ENCODE measurements around the gene KLHL11.

KLHL11 gene

GRCh38 chr17:41901646-41902045 is 36.4 kb upstream of the KLHL11 start:
- in situ Hi-C loops (cut with MboI; ENCODE audit: low pct_unique_long_range_greater_than_20kb, low sequenced_read_pairs, unreplicated experiment) = no loop called here
- TF ChIP-seq, protein P1, sequence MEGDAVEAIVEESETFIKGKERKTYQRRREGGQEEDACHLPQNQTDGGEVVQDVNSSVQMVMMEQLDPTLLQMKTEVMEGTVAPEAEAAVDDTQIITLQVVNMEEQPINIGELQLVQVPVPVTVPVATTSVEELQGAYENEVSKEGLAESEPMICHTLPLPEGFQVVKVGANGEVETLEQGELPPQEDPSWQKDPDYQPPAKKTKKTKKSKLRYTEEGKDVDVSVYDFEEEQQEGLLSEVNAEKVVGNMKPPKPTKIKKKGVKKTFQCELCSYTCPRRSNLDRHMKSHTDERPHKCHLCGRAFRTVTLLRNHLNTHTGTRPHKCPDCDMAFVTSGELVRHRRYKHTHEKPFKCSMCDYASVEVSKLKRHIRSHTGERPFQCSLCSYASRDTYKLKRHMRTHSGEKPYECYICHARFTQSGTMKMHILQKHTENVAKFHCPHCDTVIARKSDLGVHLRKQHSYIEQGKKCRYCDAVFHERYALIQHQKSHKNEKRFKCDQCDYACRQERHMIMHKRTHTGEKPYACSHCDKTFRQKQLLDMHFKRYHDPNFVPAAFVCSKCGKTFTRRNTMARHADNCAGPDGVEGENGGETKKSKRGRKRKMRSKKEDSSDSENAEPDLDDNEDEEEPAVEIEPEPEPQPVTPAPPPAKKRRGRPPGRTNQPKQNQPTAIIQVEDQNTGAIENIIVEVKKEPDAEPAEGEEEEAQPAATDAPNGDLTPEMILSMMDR (IDR thresholded peaks at IDR 0.05; ENCODE audit: extremely low read depth, insufficient read depth, missing control alignments) = no peak
- DNase-seq (ENCODE audit: low spot score) = no peak

- DNase-seq (ENCODE audit: low spot score) = no peak
- in situ Hi-C loops (cut with MboI; ENCODE audit: low pct_unique_long_range_greater_than_20kb, low sequenced_read_pairs, unreplicated experiment) = no loop called here
- TF ChIP-seq, protein P1 (IDR thresholded peaks at IDR 0.05; ENCODE audit: extremely low read depth, insufficient read depth, missing control alignments) = no peak
Measured at GRCh38 chr17:41896726-41897125, 31.5 kb upstream of the KLHL11 start.

DNA sequence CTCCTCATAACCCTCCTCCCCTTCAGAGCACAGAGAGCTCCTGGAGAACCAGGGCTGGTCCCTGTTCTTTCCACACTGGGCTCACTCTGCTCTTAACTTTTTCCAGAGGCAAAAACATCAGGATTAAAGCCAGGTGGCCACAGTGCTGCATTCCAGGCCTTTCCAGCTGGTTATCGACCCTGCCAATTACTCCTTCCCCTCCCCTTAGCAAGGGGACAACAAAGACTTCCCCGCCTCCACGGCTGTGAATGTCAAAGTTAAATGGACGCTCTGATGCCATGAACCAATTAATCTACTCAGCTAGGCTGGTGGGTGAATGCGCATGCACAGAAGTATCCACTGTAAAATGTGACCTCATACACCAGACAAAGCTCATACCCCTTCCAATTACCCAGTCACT is 30.4 kb upstream of the KLHL11 start:
- in situ Hi-C loops (cut with MboI; ENCODE audit: low pct_unique_long_range_greater_than_20kb, low sequenced_read_pairs, unreplicated experiment) = no loop called here
- TF ChIP-seq, protein P1 (IDR thresholded peaks at IDR 0.05; ENCODE audit: extremely low read depth, insufficient read depth, missing control alignments) = no peak
- no peak for DNase-seq (ENCODE audit: low spot score)

- DNase-seq (ENCODE audit: low spot score) = no peak
- in situ Hi-C loops (cut with MboI; ENCODE audit: low pct_unique_long_range_greater_than_20kb, low sequenced_read_pairs, unreplicated experiment) = no loop called here
Measured at GRCh38 chr17:41894791-41895331, 29.6 kb upstream of the KLHL11 start.

GRCh38 chr17:41893384-41893783 is 28.2 kb upstream of the KLHL11 start:
- DNase-seq (ENCODE audit: low spot score) = no peak
- TF ChIP-seq, protein P1 (IDR thresholded peaks at IDR 0.05; ENCODE audit: extremely low read depth, insufficient read depth, missing control alignments) = no peak
- in situ Hi-C loops (cut with MboI; ENCODE audit: low pct_unique_long_range_greater_than_20kb, low sequenced_read_pairs, unreplicated experiment) = no loop called here

More at GRCh38 chr17:41894791-41895331, 29.6 kb upstream of the KLHL11 start:
- TF ChIP-seq, protein P1 (IDR thresholded peaks at IDR 0.05; ENCODE audit: extremely low read depth, insufficient read depth, missing control alignments) = no peak

GRCh38 chr17:41892021-41892376 is 26.8 kb upstream of the KLHL11 start:
- TF ChIP-seq, protein P1 (IDR thresholded peaks at IDR 0.05; ENCODE audit: extremely low read depth, insufficient read depth, missing control alignments) = no peak
- in situ Hi-C loops (cut with MboI; ENCODE audit: low pct_unique_long_range_greater_than_20kb, low sequenced_read_pairs, unreplicated experiment) = no loop called here
- no peak for DNase-seq (ENCODE audit: low spot score)
